Hematopoietic multipotent progenitor cell treated with erythropoietin and hydrocortisone succinate and interleukin-3 and kit ligand, for 8 days (in vitro differentiated cells): ENCODE results near the gene NMT1.

Experiments used
- DNase-seq: peaks from one replicate; pipeline ENCODE4 v3.0.0-alpha.2; 2015

NMT1 gene

DNA sequence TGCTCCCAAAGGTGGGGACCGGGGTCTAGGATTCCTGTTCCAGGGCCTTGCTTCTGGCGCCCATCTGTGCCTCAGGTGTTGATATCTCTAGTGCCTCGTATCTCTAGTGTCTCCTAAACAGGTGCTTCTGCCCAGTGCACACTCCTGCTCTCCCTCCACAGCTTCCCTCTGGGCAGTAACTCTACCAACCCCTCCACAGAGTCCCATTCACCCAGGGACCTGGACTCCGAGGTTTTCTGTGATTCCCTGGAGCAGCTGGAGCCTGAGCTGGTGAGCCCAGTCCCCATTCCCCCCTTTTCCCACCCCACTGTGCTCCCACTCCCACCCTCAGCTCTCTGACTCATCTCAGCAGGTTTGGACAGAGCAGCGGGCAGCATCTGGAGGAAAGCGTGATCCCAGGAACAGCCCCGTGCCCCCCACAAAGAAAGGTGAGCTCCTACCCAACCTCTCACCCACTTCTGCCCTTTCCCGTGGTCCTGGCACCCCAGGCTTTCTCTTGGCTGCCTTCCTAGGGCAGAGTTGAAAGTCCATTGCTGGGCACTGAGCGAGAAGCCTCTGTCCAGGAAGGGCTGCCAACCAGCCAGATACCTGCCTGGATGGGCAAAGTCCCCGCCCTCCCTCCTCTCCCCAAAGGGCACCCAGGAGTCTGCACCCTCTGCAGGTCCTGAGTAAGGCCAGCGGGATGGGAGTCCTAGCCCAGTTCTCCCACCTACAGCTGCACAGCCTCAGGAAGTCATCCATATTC, 76.6 kb downstream of the NMT1 start:
- no peak for DNase-seq

- DNase-seq: no peak
Measured at GRCh38 chr17:45138911-45139532, 77.9 kb downstream of the NMT1 start.

DNA sequence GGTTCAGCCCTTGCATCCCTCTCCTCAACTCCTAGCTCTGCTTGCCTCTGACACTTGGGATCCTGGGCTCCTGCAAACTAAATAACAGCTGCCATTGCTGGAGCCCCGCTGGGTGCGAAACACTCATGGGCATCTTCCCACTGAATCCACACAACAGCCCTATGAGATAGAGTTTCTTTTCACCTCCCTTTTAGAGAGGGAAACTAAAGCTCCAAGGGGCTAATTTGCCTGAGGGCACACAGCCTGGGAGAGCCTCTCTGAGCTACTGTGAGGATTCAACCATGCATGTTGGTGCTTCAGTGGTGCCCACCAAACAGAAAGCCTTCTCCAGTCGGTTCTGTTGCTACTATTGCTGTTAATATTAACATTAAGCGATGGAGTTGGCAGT, 78.4 kb downstream of the NMT1 start:
- DNase-seq: no peak

GRCh38 chr17:45143094-45143670, 82.1 kb downstream of the NMT1 start:
- DNase-seq: no peak

DNA sequence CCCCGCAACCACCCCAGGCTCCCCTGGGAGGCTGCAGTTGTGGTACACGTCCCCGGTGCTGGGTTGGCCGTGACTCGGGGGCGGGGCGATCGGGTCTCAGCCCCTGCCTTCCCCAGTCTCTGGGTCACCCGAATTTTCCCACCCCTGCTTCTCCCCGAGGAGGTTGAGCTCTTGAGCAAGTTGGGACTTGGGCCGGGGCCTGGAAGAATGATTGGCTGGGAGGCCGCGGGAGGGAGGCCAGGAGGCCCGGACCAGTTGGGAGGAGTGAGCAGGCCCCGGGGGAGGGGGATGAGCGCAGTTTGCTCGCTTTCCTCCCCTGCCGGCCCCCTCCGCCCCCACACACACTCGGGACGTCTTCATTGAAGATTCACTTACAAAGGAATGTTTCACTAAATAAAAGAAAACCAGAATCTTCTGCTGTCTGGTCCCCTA, 82.7 kb downstream of the NMT1 start:
- peak; percentile 47 for DNase-seq

DNA sequence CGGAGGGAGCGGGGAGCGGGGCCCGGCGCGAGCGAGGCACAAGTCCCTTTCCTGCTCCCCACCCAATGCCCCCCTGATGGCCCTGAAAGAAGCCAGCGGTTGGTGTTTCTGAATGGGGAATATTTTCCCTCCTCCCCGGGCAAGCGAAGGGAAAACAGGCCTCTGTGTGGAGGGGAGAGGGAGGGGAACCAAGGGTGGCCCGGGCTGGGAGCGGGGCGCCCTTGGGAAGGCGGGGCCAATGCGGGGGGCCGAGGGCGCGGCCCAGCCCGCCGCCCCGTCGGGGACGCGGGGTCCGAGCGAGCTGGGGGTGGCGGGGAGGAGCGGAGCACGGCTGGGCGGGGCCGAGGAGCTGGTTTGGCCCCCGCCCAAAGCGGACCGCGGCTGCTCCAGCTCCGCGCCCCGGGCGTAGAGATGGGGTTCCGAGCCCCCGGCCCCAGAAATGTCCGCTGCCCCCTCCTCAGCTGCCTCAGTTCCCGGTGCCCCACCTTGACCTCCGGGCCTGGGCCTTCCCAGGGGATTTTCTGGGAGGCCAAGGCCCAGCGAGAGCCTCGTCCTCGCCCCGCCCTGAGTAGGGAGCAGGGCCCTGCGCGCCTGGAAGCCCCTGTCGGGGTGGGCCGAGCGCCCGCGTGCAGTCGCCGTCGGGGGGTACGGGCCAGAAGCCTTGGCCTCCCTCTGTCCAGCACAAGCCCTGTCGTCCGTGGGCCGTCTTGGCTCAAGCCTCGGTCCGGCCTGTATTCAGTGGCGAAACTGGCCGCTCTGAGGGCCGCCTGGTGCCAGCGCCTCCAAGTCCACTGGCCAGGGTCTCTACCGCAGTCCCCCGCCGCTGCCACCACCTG, 83.3 kb downstream of the NMT1 start:
- DNase-seq: peak; percentile 54

DNA sequence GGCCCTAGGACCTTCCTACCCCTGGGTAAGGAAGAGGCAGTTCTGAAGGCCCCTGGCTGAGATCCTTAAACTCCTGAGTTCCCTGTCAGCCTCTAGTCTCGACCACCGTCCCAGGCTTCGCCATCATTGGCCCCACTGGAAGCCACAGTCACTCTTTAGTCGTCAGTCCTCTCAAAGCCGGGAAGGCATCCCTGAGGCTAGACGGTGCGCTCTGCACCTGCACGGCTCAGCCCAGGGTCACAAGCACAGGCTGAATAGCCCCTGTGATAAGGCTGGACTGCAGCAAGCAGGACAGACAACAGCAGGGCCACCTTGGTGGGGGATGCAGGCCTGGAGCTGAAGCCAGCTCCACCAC, 83.9 kb downstream of the NMT1 start:
- DNase-seq: no peak

- no peak for DNase-seq
Measured at GRCh38 chr17:45146166-45146565, 85.0 kb downstream of the NMT1 start.

GRCh38 chr17:45146592-45146889, 85.4 kb downstream of the NMT1 start:
- DNase-seq: no peak

GRCh38 chr17:45146890-45147580, 85.9 kb downstream of the NMT1 start:
- peak; percentile 80 for DNase-seq

DNA sequence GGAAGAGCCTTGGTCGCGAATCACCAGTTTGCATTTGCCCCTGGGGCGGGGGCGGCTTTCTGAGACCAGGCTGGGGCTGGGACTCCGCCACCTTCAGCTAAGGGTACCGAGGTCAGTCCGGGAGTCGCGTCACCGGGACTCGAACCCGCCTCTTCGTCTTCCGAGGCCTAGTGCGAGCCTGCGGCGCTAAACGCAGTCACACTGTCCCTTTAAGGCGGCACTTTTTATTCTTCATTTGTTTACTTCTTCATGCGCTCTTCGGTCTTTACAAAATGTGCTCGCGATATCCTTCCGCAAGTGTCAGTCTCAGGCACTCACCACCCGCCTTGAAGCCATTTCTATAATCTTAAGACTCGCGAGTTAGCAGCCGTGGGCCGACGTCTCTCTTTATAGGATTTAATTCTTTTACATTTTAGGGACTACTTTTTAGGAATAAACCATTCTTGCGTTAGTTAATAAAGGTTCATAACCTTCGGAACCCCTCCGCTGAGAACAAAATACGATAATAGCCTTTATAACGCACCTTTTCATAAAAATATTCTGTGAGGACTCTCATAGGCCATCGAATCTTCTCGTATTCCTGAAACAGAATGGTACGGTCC, 86.6 kb downstream of the NMT1 start:
- peak; percentile 95 for DNase-seq

GRCh38 chr17:45148183-45149036, 87.3 kb downstream of the NMT1 start, which contains the start of gene HEXIM1:
Gene HEXIM1 (plus strand): TSS chr17:45148475. CDS start chr17:45149191, 716 bp downstream.
- peak; percentile 100 for DNase-seq

GRCh38 chr17:45149037-45149668, 88.0 kb downstream of the NMT1 start:
- peak; percentile 83 for DNase-seq

- peak; percentile 49 for DNase-seq
Measured at GRCh38 chr17:45149669-45150664, 88.8 kb downstream of the NMT1 start.

DNA sequence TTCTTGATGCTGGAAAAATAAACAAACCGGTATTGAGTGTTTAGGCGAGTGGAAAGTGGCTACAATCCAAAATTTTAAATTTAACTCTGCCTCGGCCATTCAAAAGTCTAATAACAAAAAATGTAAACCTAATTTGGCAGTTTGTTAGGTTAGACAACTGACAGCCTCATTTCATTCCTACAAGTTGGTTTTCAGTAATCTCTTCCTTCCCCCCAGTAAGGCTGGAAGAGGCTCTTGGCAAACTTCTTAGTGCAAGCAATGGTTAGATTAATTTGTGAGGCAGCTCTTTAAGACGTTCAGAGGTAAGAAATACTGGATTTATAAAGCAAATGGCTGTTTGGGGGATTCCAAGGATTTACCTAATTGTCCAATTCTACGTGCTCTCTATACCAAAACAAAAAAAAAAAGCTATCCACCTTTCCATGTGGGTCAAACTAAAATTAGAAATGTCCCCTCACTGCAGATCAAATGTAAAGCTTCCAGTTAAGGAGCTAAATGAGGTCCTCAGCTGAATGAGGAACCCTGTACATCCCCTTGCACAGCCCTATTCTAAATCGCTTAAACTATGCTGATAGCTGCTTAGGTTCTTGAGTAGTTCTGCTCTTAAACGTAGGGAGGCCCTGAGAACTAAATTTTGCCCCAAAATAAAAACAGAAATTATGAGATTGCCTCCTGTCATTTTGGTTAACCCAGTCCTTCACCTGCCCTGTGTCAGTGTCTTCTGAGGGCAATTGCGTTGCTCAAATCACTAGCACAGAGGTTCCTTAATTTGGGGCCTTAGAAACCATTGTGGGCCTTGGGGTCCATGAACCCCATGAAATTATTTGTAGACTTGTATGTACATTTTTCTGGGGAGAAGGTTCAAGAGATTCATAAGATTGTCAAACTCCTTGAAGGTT, 90.0 kb downstream of the NMT1 start:
- DNase-seq: no peak

DNA sequence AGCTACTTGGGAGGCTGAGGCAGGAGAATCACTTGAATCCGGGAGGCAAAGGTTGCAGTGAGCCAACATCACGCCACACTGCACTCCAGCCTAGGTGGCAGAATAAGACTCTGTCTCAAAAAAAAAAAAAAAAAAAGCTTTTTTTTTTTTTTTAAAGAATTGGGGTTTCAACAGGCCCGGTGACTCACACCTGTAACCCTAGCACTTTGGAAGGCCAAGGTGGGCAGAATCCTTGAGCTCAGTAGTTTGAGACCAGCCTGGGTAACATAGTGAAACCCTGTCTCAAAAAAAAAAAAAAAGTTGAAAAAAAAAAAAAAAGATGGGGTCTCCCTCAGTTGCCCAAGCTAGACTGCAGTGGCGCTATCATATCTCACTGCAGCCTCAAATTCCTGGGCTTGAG, 93.9 kb downstream of the NMT1 start:
- no peak for DNase-seq

DNA sequence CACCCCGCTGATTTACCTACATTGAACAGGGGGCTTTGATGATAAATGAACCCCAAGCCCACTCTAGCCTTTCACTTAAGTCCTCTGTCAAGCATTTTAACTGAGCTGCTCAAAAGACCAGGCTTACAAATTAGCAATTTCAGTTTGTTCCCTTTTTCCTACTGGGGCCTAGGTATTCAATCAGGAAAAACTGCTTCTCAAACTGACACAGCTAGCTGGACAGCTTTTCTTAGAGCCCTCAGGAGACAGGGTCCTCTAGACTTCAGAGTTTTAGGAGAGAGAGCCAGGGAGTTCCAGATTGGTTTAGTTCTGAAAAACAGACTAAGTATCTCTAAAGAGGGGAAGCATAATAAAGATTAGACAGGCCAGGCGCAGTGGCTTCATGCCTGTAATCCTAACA, 94.4 kb downstream of the NMT1 start:
- no peak for DNase-seq

GRCh38 chr17:45156242-45156641, 95.1 kb downstream of the NMT1 start:
- DNase-seq: no peak
